IPS-NIHi7 (cell line): Measurements from ENCODE around the gene TSPEAR.

Experiments used
- DNase-seq: peaks from one replicate; pipeline ENCODE4 v3.0.0; 2012; ENCODE audit warnings: mixed read lengths; ENCODE audit errors: extremely low spot score

The TSPEAR gene

GRCh38 chr21:44720170-44720569, 8.8 kb upstream of the TSPEAR start:
- DNase-seq, result no peak

- peak; percentile 69 for DNase-seq
These were observed 7.2 kb upstream of the TSPEAR start for GRCh38 chr21:44718571-44718970.

- DNase-seq, result no peak
These were observed 6.7 kb upstream of the TSPEAR start for GRCh38 chr21:44718093-44718492.

GRCh38 chr21:44716984-44717383, 5.6 kb upstream of the TSPEAR start:
- no peak for DNase-seq

- peak; percentile 10 for DNase-seq
These were observed 3.5 kb upstream of the TSPEAR start for GRCh38 chr21:44714905-44715304.

GRCh38 chr21:44713846-44714245, 2.5 kb upstream of the TSPEAR start:
- no peak for DNase-seq

- no peak for DNase-seq
These were observed 1.8 kb upstream of the TSPEAR start for GRCh38 chr21:44713130-44713529.

GRCh38 chr21:44712203-44713028, 1.0 kb upstream of the TSPEAR start:
- DNase-seq, result peak; percentile 18

- DNase-seq, result peak; percentile 43
These were observed 531 bp downstream of the TSPEAR start for GRCh38 chr21:44710756-44711326.

GRCh38 chr21:44710294-44710665, 1.1 kb downstream of the TSPEAR start:
- peak; percentile 6 for DNase-seq

- DNase-seq, result peak; percentile 10
These were observed 1.7 kb downstream of the TSPEAR start for GRCh38 chr21:44709426-44710293.

- DNase-seq, result no peak
These were observed 2.4 kb downstream of the TSPEAR start for GRCh38 chr21:44708866-44709425.

- no peak for DNase-seq
These were observed 3.0 kb downstream of the TSPEAR start for GRCh38 chr21:44708213-44708865.

GRCh38 chr21:44706706-44707581, 4.4 kb downstream of the TSPEAR start:
- no peak for DNase-seq

GRCh38 chr21:44706026-44706705, 5.2 kb downstream of the TSPEAR start:
- DNase-seq, result no peak

- DNase-seq, result no peak
These were observed 6.8 kb downstream of the TSPEAR start for GRCh38 chr21:44704636-44705001.

- no peak for DNase-seq
These were observed 7.4 kb downstream of the TSPEAR start for GRCh38 chr21:44703731-44704635.

- no peak for DNase-seq
These were observed 8.2 kb downstream of the TSPEAR start for GRCh38 chr21:44702973-44703730.
